Measurements from ENCODE around the gene APPBP2. TPM values are rescaled to one million over a fixed set of nuclear protein-coding genes. Genes with fewer than 3 reads are reported as not detected.

Gene APPBP2
- total RNA-seq, 2 donors from 2014 or later: 13.3 to 13.9 TPM

DNA sequence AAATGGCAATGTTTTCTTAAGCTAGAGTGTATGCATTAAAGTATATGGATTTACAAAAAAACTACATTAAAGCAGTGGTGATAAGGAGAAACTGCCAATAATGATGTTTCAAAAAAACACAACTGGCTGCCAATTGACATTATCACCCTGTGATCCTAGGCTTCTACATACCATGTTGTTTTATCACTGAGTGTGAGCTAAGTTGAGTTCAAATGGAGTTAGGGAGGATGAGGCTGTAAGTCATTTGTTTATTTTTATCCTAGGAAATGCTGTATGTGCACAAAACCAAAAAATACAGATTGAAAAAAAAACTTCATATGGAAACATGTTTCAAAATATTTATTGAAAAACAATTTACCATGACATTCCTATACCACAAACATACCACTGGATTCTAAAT is 80.9 kb downstream of the APPBP2 start:
- Histone ChIP-seq H3K36me3 (peaks cover 27% of the 10 kb centered on the region), H3K9me3 (no peaks in the 10 kb centered on the region), H3K27me3 (no peaks in the 10 kb centered on the region), H3K27ac (no peak overlapping the region), H3K4me3 (no peak overlapping the region), H3K4me1 (no peaks in the 10 kb centered on the region)
- TF ChIP-seq, protein P1, sequence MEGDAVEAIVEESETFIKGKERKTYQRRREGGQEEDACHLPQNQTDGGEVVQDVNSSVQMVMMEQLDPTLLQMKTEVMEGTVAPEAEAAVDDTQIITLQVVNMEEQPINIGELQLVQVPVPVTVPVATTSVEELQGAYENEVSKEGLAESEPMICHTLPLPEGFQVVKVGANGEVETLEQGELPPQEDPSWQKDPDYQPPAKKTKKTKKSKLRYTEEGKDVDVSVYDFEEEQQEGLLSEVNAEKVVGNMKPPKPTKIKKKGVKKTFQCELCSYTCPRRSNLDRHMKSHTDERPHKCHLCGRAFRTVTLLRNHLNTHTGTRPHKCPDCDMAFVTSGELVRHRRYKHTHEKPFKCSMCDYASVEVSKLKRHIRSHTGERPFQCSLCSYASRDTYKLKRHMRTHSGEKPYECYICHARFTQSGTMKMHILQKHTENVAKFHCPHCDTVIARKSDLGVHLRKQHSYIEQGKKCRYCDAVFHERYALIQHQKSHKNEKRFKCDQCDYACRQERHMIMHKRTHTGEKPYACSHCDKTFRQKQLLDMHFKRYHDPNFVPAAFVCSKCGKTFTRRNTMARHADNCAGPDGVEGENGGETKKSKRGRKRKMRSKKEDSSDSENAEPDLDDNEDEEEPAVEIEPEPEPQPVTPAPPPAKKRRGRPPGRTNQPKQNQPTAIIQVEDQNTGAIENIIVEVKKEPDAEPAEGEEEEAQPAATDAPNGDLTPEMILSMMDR (IDR thresholded peaks at IDR 0.05): no peak
- DNase-seq (ENCODE audit: low spot score): no peak

DNA sequence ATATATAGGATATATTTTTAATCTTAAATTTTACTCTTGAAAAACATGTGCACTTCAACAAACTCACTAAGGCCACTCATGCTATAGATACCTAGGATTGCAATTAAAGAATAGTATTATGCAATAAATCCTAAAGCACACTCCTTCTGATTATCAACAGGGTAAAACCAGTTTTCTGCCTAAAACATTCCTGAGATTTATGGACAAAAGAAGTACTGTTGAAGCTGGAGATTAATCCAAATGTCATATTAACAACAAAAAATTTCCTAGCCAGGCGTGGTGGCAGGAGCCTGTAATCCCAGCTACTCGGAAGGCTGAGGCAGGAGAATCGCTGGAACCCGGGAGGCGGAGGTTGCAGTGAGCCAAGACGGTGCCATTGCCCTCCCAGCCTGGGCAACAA is 82.3 kb downstream of the APPBP2 start:
- Histone ChIP-seq H3K9me3 (no peaks in the 10 kb centered on the region), H3K4me1 (no peaks in the 10 kb centered on the region), H3K36me3 (peaks cover 20% of the 10 kb centered on the region), H3K4me3 (no peak overlapping the region), H3K27me3 (no peaks in the 10 kb centered on the region), H3K27ac (no peak overlapping the region)
- TF ChIP-seq, protein P1 (IDR thresholded peaks at IDR 0.05): no peak
- DNase-seq (ENCODE audit: low spot score): no peak

DNA sequence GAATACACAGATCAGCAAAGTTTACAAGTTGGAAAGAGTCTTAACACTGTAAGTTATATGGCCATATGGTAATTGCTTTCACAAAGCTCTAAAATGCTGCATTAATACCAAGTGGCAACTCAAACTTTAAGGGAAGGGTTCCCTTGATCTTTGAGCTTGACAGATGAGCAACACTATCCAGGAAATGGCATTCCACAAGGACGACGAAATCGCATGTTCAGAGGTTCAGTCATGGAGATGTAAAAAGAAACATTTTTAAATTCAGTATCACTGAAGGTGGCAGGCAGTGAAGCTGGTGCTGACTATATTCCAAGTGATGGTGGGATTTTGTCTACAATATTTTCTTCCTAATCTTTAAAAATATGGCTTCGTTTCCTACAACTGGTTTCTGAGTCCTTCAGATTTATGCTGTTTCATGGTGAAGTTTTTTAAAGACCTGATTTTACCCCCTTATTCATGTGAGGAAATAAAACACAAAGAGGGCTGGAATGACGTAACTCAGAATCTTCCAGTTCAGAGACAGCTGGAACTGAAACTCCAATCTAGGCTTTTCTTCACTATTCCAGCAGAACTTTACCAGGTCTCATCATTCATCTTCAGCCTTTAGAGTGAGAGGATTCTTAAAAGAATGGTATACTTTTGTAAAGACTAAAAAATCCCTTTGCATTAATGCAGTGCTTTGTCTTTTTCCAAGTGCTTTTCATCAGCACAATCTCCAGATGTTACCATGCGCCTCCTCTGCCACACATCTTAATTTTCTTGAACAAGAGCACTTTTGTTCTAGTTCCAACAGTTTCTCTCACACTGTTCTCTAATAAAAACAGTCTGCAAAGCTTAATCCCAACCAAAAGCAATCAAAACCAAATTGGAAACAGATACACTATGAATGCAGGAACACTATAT is 83.5 kb downstream of the APPBP2 start:
- DNase-seq (ENCODE audit: low spot score): no peak
- TF ChIP-seq, protein P1 (IDR thresholded peaks at IDR 0.05): no peak
- peaks cover 10% of the 10 kb centered on the region for H3K36me3 ChIP-seq
- H3K4me1 ChIP-seq: no peaks in the 10 kb centered on the region
- no peak overlapping the region for H3K27ac ChIP-seq
- no peak overlapping the region for H3K4me3 ChIP-seq
- no peaks in the 10 kb centered on the region for H3K9me3 ChIP-seq
- H3K27me3 ChIP-seq: no peaks in the 10 kb centered on the region

DNA sequence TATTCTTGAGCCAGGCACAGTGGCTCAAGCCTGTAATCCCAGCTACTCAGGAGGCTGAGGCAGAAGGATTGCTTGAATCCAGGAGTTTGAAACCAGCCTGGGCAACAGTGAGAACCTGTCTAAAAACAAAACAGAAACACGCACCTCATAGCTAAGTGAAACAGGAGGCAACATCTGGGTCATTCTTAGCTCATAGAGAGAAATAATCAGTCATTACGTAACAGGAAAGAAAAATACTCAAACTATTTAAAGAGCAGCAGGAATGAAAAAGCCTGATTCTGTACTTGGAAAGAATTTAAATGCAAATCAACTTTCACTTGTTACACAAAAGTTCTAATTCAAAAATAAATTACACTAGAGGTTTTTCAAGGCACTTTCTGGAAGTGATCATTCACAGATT is 86.5 kb downstream of the APPBP2 start:
- Histone ChIP-seq H3K27me3 (no peaks in the 10 kb centered on the region), H3K4me1 (peaks cover 0 to 5% of the 10 kb centered on the region in 2 donors), H3K9me3 (no peaks in the 10 kb centered on the region), H3K27ac (no peak overlapping the region), H3K36me3 (no peaks in the 10 kb centered on the region), H3K4me3 (no peak overlapping the region)
- TF ChIP-seq, protein P1 (IDR thresholded peaks at IDR 0.05): no peak
- DNase-seq (ENCODE audit: low spot score): no peak

DNA sequence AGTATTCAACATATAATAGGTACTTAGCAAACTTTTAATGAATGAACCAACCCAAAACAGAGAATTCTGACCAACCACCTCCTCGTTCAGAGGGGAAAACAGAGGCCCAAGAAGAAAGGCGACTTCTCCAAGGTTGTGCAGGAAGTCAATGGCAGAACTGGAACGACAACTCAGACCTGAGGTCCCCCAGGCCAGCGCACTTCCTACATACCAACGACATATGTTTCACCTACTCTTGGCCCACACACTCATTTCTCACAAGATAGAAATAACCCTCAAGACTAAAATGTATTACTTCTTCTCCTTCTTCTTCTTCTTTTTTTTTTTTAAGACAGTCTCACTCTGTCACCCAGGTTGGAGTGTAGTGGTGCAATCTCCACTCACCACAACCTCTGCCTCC is 89.4 kb downstream of the APPBP2 start:
- TF ChIP-seq, protein P1 (IDR thresholded peaks at IDR 0.05): no peak
- DNase-seq (ENCODE audit: low spot score): no peak
- Histone ChIP-seq H3K4me3 (no peak overlapping the region), H3K9me3 (no peaks in the 10 kb centered on the region), H3K27ac (no peak overlapping the region), H3K27me3 (no peaks in the 10 kb centered on the region), H3K36me3 (no peaks in the 10 kb centered on the region), H3K4me1 (peaks cover 0 to 5% of the 10 kb centered on the region in 2 donors)
